Epithelial cell of esophagus (primary cell): ENCODE results near the gene GBF1.

Source experiments
- DNase-seq: peaks from one replicate; pipeline ENCODE4 v3.0.0; 2010; ENCODE audit warnings: low read depth
- H3K4me3 ChIP-seq: 2 replicates; pipeline ENCODE4 v1.5.1; 2011; ENCODE audit warnings: mild to moderate bottlenecking, low read length, control low read depth
- TF ChIP-seq, protein P1 (sequence below): IDR thresholded peaks from 2 replicates; pipeline ENCODE4 v1.5.1; 2011; ENCODE audit warnings: low read depth, mild to moderate bottlenecking, low read length, control low read depth, inconsistent platforms; ENCODE audit not compliant: insufficient read depth; ENCODE audit errors: missing control alignments

Gene GBF1

DNA sequence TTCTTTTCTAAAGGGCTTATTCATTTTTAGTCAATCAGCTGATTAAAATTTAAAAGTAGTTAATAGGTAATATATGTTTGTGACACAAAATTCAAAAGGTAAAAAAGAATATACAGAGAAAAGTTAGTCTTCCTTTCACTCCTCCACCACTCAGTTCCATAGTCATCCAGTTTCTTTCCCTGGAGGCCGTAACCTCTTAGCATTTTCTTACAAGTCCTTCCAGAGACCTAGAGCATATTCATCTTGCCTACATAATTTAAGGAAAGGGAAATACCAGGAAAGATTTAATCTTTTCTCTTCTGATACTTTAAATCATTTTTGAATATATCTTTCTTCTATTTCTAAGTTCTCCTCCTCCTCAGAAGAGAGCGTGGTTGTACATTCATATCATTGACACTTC lies 10.1 kb downstream of the GBF1 start:
- TF ChIP-seq, protein P1, sequence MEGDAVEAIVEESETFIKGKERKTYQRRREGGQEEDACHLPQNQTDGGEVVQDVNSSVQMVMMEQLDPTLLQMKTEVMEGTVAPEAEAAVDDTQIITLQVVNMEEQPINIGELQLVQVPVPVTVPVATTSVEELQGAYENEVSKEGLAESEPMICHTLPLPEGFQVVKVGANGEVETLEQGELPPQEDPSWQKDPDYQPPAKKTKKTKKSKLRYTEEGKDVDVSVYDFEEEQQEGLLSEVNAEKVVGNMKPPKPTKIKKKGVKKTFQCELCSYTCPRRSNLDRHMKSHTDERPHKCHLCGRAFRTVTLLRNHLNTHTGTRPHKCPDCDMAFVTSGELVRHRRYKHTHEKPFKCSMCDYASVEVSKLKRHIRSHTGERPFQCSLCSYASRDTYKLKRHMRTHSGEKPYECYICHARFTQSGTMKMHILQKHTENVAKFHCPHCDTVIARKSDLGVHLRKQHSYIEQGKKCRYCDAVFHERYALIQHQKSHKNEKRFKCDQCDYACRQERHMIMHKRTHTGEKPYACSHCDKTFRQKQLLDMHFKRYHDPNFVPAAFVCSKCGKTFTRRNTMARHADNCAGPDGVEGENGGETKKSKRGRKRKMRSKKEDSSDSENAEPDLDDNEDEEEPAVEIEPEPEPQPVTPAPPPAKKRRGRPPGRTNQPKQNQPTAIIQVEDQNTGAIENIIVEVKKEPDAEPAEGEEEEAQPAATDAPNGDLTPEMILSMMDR = no peak
- no peak overlapping the region for H3K4me3 ChIP-seq
- no peak for DNase-seq

GRCh38 chr10:102261196-102261595 lies 15.9 kb downstream of the GBF1 start:
- DNase-seq = no peak
- TF ChIP-seq, protein P1 = no peak
- no peak overlapping the region for H3K4me3 ChIP-seq

- H3K4me3 ChIP-seq = no peak overlapping the region
- DNase-seq = no peak
- TF ChIP-seq, protein P1 = no peak
Measured at GRCh38 chr10:102261842-102262241, 16.5 kb downstream of the GBF1 start.

DNA sequence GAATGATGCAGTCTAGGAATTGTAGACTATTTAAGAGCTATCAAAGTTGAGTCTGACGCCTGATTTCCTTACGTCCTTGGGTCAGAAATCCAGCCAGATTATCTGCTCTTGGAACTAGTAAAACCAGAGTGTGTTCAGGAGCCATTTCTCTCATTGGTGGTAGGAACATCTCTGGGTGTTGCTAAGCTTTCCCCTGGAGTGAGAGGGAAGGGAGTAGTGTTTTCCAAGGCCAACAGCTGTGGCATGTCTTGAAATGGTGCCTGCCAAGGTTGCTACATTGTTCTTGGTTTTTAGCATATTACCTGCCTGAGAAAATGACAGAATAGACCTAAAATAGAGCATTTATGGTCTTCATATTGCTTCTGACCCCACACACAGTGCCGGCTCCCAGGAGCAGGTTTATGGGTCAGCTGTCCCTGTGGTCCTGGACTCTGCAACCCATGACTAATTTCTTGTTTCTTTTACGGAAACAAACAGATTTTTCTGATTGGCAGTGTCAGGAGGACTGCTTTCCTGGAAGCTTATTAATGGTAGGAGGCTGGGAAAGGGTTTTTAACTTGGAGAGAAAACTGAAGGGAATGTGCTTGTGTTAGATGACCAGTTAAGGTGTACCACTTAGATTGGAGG lies 17.5 kb downstream of the GBF1 start:
- TF ChIP-seq, protein P1 = no peak
- no peak for DNase-seq
- H3K4me3 ChIP-seq = no peak overlapping the region

- no peak overlapping the region for H3K4me3 ChIP-seq
- TF ChIP-seq, protein P1 = no peak
- no peak for DNase-seq
Measured at GRCh38 chr10:102264371-102264770, 19.0 kb downstream of the GBF1 start.

DNA sequence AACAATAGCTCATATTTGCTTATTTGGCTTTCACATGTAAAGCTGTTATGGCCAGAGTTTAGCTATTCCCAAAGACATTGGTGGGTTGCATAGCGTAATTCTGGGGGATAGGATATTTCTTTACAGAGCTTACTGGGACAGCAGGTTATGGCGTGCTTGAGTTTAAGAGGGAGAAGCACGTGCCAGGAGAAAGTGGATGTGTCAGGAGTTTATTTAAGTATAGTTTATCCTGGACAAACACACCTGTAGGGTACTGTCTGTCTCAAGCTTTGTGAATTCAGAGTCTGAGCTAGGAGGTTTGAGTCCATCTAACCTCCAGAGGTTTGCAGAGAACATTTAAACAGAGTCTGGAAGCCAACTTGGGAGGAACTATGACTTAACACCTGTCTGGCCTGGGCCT lies 21.3 kb downstream of the GBF1 start:
- no peak overlapping the region for H3K4me3 ChIP-seq
- TF ChIP-seq, protein P1 = no peak
- no peak for DNase-seq

- TF ChIP-seq, protein P1 = no peak
- H3K4me3 ChIP-seq = no peak overlapping the region
- DNase-seq = peak; percentile 71
Measured at GRCh38 chr10:102267748-102268147, 22.4 kb downstream of the GBF1 start.
